NCI-H226 (cell line): ENCODE results near the gene OR2T6.
"Not testable (repeated sequence)": the region's sequence is repeated elsewhere in the genome, so short reads cannot be mapped to it uniquely, and the experiment has no call there.

Source experiments
- DNase-seq: peaks from one replicate; pipeline ENCODE4 v3.0.0-alpha.2; 2015

Gene OR2T6

DNA sequence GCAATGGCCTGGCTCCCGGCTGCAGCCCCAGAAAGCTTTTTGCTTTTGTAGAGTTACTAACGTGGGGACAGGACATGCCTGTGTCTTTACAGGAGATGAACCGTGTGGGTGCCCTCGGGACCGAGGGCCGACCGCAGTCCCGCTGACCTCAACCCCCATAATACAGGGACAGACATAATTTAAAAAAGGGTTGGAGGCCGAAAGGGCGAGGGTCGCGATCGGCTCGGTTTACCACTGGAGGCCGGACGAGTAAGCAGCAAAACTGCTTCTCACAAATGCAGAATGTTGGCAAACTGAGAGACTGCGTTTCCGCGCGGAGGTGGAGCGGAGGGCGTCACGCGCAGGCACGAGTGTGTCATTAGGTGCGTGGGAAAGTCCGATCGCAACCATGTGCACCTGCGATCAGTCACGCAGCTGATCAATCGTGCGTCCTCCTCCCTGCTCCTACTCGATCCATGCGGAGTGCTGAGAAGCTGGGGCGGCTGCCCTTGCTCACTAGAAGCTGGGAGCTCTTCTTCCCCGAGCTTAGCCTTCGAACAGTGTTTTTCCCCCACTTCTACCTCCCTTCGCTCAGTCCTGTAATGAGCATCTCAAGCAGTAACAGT, 58.4 kb downstream of the OR2T6 start:
- not testable (repeated sequence) for DNase-seq

DNA sequence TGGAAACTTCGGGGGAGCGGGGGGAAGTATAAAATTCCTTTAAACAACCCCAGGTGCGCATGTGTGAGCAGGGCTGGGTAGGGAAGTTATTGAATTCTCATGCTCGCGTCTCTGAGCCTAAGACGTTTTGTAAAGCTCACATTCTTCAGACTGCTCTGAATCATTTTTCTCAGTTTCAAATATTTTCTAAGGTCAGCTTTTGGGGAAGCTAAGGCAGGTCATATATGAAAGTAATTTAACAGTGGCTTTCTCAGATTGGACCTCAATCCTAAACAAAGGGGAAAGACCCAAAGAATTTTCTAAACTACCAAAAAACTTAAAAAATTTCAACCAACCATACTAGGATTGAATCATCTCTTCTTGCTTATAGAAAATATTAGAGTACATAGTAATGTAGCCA, 59.4 kb downstream of the OR2T6 start:
- not testable (repeated sequence) for DNase-seq

DNA sequence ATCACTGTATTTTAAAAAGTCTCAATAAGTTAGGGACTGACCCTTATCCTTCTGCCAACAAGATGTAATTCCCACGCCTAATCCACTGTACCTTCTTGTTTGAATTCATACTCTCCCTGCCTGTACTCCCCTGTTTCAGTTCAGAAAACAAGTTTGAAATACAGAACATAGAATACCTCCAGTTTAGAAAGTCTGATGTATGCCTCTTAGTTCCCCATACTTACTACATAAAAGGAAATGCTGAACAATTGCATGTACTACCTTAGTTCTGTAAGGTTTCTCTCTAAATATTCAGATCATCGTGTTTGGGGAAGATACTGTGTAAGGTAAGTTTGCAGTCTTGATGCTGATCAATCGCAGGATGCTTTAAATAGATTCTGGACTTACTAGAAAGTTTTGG, 60.8 kb downstream of the OR2T6 start:
- not testable (repeated sequence) for DNase-seq

DNA sequence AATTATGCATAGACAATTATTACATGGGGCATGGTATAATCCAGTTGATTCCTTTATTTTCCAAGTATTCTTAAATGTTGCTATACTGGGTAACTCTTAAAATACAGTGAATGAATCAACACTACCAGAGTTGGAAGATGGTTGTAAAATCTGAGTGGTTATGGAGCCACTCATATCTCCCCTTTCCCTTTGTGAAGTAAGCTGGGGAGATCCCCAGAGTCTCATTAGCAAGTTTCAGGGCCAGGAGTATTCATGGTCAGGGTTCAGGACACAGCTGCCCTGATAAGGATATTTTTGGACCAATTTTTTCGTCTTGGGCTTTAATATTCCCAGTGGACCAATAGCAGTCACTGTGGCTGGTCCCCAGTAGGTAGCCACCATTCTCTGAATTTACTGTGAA, 63.1 kb downstream of the OR2T6 start:
- DNase-seq: not testable (repeated sequence)

DNA sequence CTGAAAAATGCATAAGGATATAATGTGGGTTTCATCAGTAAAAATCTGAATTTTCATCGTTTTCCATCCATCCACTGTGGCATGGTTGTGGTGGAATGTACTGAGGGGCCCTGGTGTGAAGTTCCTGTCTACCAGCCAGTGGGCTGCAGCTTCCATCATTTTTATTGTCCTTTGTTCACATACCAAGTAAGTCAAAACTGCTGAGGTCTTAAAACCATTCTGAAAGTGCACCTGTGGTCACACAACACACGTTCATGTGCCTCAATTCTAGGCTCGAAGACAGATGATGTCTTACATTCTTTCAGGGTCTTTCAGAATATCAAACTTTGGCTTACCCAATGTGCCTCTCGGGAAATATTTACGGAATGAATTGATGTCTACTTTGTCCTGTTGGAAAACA, 63.7 kb downstream of the OR2T6 start:
- DNase-seq: not testable (repeated sequence)
